GM19455 (cell line): Measurements from ENCODE around the gene NAA35.

Experiments
- ATAC-seq: cut with Tn5 transposase; IDR thresholded peaks from one replicate; pipeline ENCODE4 v1.9.1; 2021; ENCODE audit not compliant: unreplicated experiment

NAA35 gene

GRCh38 chr9:86061972-86062739 is 121.2 kb downstream of the NAA35 start:
- ATAC-seq: no peak

GRCh38 chr9:86062845-86063693 is 122.1 kb downstream of the NAA35 start:
- no peak for ATAC-seq

GRCh38 chr9:86064220-86064619 is 123.3 kb downstream of the NAA35 start:
- no peak for ATAC-seq

GRCh38 chr9:86069206-86069869 is 128.4 kb downstream of the NAA35 start:
- no peak for ATAC-seq
